ENCODE results near the gene FYB1.
"Not testable (repeated sequence)": the region's sequence is repeated elsewhere in the genome, so short reads cannot be mapped to it uniquely, and the experiment has no call there.

The FYB1 gene

DNA sequence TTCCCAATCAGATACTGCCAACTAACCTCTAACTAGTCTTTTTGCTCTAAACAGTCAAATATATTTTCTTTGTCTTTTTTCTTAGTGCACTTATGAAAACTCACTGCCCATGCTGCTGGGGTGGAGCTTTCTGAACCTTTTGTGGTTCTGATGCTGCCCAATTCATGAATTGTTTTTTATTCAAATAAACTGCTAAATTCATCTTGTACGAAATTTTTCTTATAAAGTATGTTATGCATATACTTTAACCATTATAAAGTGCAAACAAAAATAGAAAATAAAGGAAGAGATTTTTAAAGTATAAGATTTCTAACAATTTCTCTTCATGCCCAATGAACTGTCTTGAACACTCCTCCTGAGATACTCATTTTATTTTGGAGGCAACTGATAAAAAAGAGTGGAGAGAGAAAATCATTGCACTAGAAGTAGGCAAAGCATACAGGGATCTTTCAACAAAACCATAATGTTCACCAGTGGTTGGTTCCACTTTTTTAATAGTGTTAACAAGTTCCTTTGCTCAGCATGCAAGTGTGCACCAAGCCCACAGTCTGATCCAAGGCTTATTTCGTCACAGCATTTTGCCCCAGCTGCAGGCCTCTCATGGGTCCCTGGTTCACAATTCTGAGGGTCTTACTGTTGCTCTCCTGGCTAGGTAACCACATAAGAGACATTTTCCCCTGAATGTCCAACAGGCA lies 6.2 kb upstream of the FYB1 start:
- no peak for DNase-seq

GRCh38 chr5:39224196-39224761 lies 4.9 kb upstream of the FYB1 start:
- no peak for DNase-seq

- no peak for DNase-seq
Measured at GRCh38 chr5:39223565-39224156, 4.3 kb upstream of the FYB1 start.

DNA sequence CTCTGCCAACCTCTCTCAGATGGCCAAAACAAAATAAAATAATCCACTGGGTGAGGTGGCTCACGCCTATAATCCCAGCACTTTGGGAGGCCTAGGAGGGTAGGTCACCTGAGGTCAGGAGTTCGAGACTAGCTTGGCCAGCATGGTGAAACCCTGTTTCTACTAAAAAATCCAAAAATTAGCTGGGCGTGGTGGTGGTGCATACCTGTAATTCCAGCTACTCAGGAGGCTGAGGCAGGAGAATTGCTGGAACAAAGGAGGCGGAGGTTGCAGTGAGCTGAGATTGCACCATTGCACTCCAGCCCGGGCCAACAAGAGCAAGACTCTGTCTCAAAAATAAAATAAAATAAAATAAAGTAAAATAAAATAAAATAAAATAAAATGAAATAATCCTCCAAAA lies 2.3 kb upstream of the FYB1 start:
- not testable (repeated sequence) for DNase-seq

DNA sequence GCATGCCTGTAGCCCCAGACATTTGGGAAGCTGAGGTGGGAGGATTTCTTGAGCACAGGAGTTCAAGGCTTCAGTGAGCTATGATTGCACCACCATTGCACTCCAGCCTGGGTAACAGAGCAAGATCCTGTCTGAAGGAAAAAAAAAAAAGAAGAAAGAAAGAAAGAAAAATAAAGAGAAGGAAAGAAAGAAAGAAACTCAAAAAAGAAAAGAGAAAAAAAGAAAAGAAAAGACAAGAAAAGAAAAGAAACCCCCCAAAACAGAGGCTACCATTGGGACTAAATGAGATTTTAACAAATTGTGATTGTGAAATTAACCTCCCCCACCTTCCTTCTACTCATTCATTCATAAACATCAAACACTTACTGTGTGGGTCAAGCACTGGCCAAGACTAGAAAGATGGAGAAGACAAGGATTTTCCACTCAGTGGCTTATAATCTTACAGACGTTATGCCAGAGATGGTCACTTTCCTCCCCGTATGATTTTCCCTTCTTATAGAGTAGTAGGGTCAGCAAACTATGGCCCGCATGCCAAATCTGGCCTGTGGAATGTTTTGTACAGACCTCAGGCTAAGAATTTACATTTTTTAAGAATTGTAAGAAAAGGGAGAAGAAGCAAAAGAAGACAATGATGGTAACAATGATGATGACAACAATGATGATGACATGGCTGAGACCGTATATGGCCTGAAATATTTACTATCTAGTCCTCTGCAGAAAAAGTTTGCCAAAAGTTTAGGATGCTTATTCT lies 1.1 kb upstream of the FYB1 start:
- DNase-seq = no peak

GRCh38 chr5:39218482-39219402 lies 621 bp downstream of the FYB1 start:
- DNase-seq = no peak

GRCh38 chr5:39217365-39218281 lies 1.7 kb downstream of the FYB1 start:
- peak; percentile 60 for DNase-seq

- DNase-seq = no peak
Measured at GRCh38 chr5:39216631-39217030, 2.7 kb downstream of the FYB1 start.

- DNase-seq = no peak
Measured at GRCh38 chr5:39215857-39216256, 3.5 kb downstream of the FYB1 start.

DNA sequence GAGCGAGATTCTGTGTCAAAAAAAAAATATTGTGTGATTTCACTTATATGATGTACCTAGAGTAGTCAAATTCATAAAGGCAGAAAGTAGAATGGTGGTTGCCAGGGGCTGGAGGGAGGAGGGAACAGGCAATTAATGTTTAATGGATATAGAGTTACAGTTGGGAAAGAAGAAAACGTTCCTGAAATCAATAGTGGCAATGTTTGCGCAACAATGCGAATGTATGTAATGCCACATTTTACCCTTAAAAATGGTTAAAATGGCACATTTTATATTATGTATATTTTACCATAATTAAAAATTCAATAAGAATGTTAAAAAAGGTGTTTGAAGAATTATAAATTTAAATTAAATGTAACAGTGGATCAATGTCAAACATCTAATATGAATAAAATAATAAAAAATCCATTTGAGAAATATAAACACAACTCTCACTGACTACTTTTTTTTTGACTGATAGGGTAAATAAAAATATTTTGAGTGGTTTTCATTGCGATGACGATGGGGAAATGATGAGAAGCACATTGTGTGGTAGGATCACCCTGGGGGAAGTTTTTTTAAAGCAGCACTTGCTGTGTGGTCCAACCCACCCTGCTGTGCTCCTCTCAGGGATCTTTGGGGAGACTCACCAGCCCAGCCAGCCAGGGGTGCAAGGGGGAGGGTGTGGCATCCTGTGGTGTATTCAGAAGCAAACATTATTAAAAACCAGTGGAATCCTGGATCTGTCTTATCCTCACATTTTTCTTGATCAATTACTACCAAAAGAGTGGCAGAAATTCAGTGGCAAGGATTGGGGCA lies 4.3 kb downstream of the FYB1 start:
- no peak for DNase-seq

GRCh38 chr5:39213447-39214207 lies 5.7 kb downstream of the FYB1 start:
- no peak for DNase-seq

- DNase-seq = no peak
Measured at GRCh38 chr5:39211773-39212172, 7.6 kb downstream of the FYB1 start.

- DNase-seq = peak; percentile 61
Measured at GRCh38 chr5:39209924-39210323, 9.4 kb downstream of the FYB1 start.

DNA sequence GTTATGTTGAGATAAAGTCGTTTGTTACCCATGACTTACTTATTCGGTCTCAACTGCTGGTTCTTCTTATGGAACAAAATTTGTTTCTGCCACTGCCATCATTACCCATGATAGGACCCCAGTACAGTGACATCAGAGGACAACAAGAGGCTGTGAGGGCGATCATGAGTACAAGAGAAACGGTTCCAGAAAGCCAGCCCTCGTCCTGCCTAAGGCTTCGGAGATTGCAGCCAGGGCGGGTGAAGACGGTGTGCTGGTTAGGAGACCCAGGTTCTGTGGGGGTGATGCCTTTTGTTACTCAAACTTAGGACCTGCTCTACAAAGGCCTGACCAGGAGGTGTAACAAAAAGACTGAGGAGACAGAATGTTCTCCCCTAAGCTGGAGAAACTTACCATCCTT lies 10.9 kb downstream of the FYB1 start:
- DNase-seq = no peak

GRCh38 chr5:39207345-39208045 lies 11.9 kb downstream of the FYB1 start:
- DNase-seq = no peak

DNA sequence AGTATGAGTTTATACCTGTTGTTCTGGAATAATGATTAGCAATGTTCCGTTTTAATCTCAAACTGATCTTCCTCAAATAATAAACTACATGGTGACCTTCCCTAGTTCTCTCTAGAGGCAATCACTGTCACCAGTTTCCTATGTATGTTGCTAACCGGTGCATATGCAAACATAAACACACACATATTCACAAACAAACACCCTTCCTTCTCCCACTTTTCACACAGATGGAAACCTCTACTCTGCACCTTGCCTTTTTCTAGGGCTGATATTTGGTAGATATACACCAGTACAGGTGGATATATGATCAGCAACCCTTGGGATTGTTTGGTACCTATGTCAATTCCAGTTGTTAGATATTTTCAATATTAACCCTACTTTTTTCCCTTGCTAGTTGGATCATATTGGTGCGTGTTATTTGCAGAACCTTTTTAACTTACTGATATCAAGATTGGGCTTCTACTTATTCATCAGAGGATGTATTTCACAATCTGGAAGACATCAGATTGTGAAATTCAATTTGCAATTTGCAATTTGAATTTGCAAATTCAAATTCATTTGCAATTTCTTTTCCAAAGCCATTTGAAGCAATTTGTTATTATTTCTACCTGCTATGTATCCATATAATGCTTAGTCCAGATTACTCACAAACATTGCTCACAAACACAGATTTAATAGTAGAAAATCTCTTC lies 12.6 kb downstream of the FYB1 start:
- no peak for DNase-seq

GRCh38 chr5:39205550-39205949 lies 13.8 kb downstream of the FYB1 start:
- no peak for DNase-seq

DNA sequence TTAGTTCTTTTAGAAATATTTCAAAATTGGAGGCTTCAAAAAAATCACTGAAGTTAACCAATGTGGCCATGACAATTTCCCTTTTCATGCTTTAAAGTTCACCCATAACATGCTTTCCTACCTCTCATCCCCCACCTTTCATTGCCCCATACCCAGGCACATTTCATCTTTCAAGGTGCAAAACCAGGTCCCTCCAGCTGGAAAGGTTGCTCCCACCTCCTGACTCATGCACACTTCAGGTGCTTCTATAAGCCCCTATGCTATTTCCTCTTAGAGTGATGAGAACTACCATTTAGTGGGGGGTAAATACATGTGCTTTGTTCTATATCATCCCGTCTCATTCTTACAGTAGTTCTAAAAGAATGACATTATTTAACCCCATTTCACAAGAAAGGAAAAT lies 15.4 kb downstream of the FYB1 start:
- DNase-seq = no peak
